Mononuclear cell (primary cell): ENCODE measurements around the gene CTNND2. TPM values are rescaled to one million over a fixed set of nuclear protein-coding genes. Genes with fewer than 3 reads are reported as not detected.

Source experiments
- H3K27me3 ChIP-seq: 2 replicates; pipeline ENCODE4 v1.6.0; 2011; ENCODE audit warnings: low read length, control low read depth; ENCODE audit not compliant: insufficient read depth
- H3K4me1 ChIP-seq: 2 replicates; pipeline ENCODE4 v1.5.1; 2011; ENCODE audit warnings: mild to moderate bottlenecking, low read length, control low read depth; ENCODE audit not compliant: insufficient read depth
- H3K4me3 ChIP-seq: 2 replicates; pipeline ENCODE4 v1.5.1; 2011; ENCODE audit warnings: mild to moderate bottlenecking, low read length, moderate library complexity
- H3K9me3 ChIP-seq: 2 replicates; pipeline ENCODE4 v1.5.1; 2011; ENCODE audit warnings: low read depth, mild to moderate bottlenecking, control low read depth, low read length
- total RNA-seq: library from RNA; depleted of rRNA; stranded (reverse); fragments of >200 nt; gene quantifications from one replicate; pipeline ENCODE4 v1.2.3, GENCODE V29; 2012

CTNND2 gene
- total RNA-seq, 1 donor = not detected

DNA sequence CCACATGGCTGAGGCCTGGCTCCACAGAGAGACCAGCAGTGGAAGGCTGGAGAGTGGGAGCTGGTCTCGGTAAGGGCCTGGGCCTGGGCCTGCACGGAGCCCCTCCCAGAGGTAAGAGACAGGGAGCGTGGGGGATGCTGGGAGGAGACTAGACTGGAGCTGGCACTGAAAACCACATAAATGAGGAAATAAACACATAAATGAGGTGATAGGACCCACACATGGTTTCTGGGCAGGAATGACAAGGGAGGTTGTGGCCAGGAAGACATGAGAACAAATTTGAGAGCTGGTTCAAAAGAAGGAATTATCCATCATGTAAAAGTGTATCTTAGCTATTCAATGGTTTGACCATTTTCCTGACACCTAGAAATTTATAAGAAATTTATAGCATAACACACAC, 691.5 kb downstream of the CTNND2 start:
- H3K4me1 ChIP-seq = no peaks in the 10 kb centered on the region
- H3K27me3 ChIP-seq = no peaks in the 10 kb centered on the region
- H3K4me3 ChIP-seq = no peak overlapping the region
- H3K9me3 ChIP-seq = no peaks in the 10 kb centered on the region

DNA sequence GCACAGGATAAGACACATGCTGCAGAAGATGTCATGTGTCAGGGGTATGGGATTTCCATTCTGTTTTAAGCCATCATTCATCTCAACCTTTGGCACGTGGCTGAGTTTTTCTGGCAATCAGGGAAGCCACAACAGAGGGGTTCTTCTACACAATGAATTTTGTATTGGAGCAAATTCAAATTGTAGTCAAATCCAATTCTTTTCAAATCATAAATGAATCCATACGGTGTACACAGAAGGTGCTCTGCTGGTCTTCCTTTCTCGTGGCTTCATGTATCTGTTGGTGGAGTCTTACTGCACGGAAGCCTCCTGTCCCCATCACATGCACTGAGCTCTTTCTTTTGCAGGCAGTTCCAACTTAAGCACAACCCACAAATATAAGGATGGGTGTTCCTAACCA, 706.5 kb downstream of the CTNND2 start:
- Histone ChIP-seq H3K4me1 (no peaks in the 10 kb centered on the region), H3K9me3 (no peaks in the 10 kb centered on the region), H3K4me3 (no peak overlapping the region), H3K27me3 (no peaks in the 10 kb centered on the region)

GRCh38 chr5:11191673-11192072, 712.6 kb downstream of the CTNND2 start:
- no peaks in the 10 kb centered on the region for H3K27me3 ChIP-seq
- H3K4me3 ChIP-seq = no peak overlapping the region
- H3K9me3 ChIP-seq = no peaks in the 10 kb centered on the region
- no peaks in the 10 kb centered on the region for H3K4me1 ChIP-seq

- no peaks in the 10 kb centered on the region for H3K9me3 ChIP-seq
- no peaks in the 10 kb centered on the region for H3K27me3 ChIP-seq
- H3K4me3 ChIP-seq = no peak overlapping the region
- H3K4me1 ChIP-seq = no peaks in the 10 kb centered on the region
Observed at GRCh38 chr5:11182441-11183080, 721.7 kb downstream of the CTNND2 start.

DNA sequence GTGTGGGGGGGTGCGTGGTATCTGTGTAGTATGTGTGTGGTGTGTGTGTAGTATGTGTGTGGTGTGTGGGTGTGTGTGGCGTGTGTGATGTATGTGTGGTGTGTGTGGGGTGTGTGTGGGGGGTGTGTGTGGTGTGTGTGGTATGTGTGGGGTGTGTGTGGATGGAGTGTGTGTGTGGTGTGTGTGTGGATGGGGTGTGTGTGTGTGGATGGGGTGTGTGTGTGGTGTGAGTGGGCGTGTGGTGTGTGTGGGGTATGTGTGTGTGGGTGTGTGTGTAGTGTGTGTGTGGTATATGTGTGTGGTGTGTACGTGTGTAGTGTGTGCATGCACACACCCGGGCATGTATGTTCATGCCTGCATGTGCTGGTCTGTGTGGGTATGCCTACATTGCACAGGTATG, 722.3 kb downstream of the CTNND2 start:
- H3K9me3 ChIP-seq = no peaks in the 10 kb centered on the region
- H3K4me1 ChIP-seq = no peaks in the 10 kb centered on the region
- no peaks in the 10 kb centered on the region for H3K27me3 ChIP-seq
- H3K4me3 ChIP-seq = no peak overlapping the region

- no peak overlapping the region for H3K4me3 ChIP-seq
- no peaks in the 10 kb centered on the region for H3K9me3 ChIP-seq
- no peaks in the 10 kb centered on the region for H3K27me3 ChIP-seq
- no peaks in the 10 kb centered on the region for H3K4me1 ChIP-seq
Observed at GRCh38 chr5:11180890-11181289, 723.4 kb downstream of the CTNND2 start.

GRCh38 chr5:11177999-11178711, 726.1 kb downstream of the CTNND2 start:
- H3K9me3 ChIP-seq = no peaks in the 10 kb centered on the region
- H3K27me3 ChIP-seq = no peaks in the 10 kb centered on the region
- H3K4me1 ChIP-seq = no peaks in the 10 kb centered on the region
- no peak overlapping the region for H3K4me3 ChIP-seq

GRCh38 chr5:11174591-11174990, 729.7 kb downstream of the CTNND2 start:
- H3K4me1 ChIP-seq = no peaks in the 10 kb centered on the region

DNA sequence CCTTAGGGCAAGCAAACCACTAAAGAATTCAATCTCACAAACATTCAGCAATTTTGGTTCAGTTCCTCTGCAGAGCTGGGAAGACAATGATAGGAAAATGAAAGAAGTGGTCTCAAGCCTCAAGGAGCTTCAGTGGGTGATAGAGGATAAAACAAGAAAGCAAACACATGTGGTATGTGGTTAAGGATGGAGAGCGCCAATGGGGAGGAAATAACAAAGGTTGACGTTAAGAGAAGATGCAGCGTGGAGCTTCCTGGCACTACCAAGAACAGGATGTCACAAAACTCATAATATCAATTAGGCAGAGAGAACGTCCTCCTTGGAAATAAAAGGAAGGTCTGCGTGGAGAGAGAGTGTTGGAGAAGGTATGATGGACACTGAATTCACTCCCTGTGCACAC, 731.8 kb downstream of the CTNND2 start:
- H3K27me3 ChIP-seq = no peaks in the 10 kb centered on the region
- no peak overlapping the region for H3K4me3 ChIP-seq
- no peaks in the 10 kb centered on the region for H3K9me3 ChIP-seq
- H3K4me1 ChIP-seq = no peaks in the 10 kb centered on the region

More at GRCh38 chr5:11174591-11174990, 729.7 kb downstream of the CTNND2 start:
- H3K4me3 ChIP-seq = no peak overlapping the region
- H3K9me3 ChIP-seq = no peaks in the 10 kb centered on the region
- no peaks in the 10 kb centered on the region for H3K27me3 ChIP-seq

DNA sequence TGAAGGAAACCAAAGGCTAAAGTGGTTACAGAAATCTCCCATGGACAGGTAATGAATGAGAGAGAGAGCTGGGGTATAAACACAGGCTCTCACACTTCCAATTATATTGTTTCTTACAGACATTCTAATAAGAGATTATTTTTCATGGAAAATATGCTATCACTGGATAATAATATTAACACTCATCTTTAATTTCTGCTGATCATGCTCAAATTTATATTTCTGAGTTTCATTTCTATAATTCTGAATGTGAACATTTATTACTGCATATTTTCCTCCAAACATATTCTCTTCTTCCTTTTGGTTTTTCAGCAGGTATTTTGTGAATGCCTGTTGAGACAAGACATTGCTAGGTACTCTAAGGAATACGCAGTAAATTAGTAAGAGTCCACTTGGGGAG, 733.0 kb downstream of the CTNND2 start:
- no peaks in the 10 kb centered on the region for H3K9me3 ChIP-seq

DNA sequence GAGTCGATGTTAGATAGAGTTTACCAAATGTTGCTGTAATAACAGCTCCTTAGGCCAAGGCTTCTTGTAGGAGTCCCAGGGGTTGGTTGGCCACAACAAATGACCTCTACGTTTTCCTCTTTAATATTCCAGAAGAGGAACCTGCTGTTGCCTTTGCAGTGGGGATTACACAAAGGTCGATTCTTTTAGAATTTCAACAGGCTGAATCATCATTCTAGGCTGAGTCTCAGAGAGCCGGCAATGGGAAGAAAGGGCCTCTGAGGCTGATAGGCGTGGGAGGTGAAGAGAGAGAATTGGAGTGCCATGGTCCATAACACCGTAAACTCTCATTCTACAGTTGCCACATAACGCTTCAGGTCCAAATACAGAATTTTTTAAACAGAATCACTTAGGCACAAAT, 737.3 kb downstream of the CTNND2 start:
- H3K27me3 ChIP-seq = no peaks in the 10 kb centered on the region
- H3K4me3 ChIP-seq = no peak overlapping the region
- H3K9me3 ChIP-seq = no peaks in the 10 kb centered on the region
- H3K4me1 ChIP-seq = no peaks in the 10 kb centered on the region

More for the DNA sequence above, 733.0 kb downstream of the CTNND2 start:
- H3K4me1 ChIP-seq = no peaks in the 10 kb centered on the region
- H3K27me3 ChIP-seq = no peaks in the 10 kb centered on the region
- H3K4me3 ChIP-seq = no peak overlapping the region

DNA sequence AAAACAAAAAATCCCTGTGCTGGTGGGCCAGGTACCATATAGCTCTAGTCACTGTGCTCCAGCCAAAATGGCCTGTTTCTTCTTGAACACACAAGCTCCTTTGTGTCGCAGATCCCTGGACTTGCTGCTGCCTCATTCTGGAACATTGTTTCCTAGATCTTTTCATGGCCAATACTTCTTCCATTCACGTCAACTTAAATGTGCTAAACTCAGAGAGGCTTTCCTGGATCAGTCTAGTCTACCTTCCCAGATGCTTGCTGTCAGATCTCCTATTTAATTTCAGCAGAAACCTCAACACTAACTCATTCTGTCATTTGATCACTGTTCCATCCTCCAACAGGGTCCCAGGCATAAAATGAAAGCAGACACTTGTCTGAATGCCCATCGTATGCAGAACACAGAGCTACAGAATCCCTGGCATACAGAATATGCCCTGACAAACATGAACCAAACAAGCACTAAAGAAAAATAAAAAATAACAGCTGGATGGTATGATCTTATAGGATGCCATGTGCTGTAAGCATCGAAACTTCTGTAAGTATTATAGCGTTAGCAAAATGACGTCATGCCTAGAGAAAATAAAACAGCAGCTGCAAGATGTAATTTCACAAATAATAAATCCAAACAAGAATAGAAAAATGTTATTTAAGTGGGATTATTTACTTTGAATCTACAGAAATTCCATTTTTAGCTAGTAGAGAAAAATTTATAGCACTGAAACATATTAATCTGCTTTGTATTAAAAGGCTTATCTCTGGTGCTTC, 739.5 kb downstream of the CTNND2 start:
- no peak overlapping the region for H3K4me3 ChIP-seq
- H3K9me3 ChIP-seq = no peaks in the 10 kb centered on the region
- H3K4me1 ChIP-seq = no peaks in the 10 kb centered on the region
- H3K27me3 ChIP-seq = no peaks in the 10 kb centered on the region

DNA sequence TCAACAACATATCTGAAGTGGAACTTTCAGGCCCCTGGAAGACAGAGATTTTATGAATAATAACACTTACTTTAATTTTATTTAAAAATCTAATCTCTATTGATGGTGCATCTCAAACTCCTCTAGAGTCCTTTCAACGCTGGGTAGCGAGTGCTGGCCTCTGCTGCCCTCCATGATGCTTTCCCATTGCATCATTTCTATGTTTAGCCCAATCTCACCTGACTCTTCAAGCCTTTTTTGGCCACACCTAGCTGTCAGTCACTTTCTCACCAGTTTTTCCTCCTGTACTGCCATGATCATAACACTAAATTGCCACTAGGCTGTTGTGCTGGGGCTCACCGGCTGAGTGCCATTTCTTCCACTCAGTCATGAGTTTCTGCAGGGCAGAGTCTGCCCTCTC, 747.1 kb downstream of the CTNND2 start:
- Histone ChIP-seq H3K27me3 (no peaks in the 10 kb centered on the region), H3K9me3 (no peaks in the 10 kb centered on the region), H3K4me1 (no peaks in the 10 kb centered on the region), H3K4me3 (no peak overlapping the region)

DNA sequence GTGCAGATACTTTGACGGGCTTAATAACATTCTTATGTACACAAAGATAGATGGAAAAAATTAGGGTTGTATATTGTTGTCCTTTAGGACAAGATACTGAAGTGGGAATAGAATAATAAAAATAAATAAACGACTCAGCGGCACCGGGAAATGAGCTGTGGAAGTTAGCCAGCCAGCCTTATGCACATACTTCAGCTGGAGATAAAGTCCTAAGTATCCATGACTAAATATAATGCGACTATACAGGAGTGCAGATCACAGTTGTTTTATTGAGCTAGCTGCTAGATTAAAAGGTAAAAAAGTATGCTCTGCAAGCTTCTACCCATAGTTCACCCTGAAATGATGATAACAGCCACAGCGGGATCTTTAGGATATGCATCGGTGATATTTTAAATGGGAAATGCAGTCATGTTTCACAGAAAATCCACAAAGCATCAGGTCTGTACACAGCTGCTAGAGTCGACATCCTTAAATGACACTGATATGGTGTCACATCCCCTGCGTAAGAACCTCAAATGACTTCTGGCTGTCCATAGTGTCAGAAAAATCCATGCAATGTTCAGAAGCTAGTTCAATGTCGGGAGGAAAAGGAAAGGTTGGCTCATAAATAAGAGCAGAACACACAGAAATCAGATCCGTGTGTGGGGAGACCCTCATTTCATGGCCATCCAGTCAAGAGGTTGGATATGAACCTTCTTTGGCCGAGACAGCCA, 750.4 kb downstream of the CTNND2 start:
- Histone ChIP-seq H3K9me3 (no peaks in the 10 kb centered on the region), H3K27me3 (no peaks in the 10 kb centered on the region), H3K4me1 (no peaks in the 10 kb centered on the region), H3K4me3 (no peak overlapping the region)

DNA sequence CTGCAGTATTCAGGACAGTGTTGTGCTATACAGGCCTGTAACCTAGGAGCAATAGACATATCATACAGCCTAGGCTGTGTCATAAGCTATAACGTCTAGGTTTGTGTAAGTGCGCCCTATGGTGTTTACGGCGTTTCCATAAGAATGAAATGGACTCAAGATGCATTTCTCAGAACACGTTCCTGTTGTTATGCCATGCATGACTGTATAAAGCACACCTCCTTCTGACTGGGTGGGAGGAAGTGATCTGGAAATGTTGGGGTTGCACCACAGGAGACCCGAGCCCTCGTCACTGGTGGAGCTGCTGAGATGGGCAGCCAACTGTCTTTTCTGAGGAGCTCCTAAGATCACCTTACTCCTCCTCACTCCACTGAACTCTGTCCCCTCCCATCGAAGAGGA, 751.9 kb downstream of the CTNND2 start:
- Histone ChIP-seq H3K4me1 (no peaks in the 10 kb centered on the region), H3K27me3 (no peaks in the 10 kb centered on the region), H3K9me3 (no peaks in the 10 kb centered on the region), H3K4me3 (no peak overlapping the region)
